ENCODE results near the gene TBX15.

Gene TBX15

DNA sequence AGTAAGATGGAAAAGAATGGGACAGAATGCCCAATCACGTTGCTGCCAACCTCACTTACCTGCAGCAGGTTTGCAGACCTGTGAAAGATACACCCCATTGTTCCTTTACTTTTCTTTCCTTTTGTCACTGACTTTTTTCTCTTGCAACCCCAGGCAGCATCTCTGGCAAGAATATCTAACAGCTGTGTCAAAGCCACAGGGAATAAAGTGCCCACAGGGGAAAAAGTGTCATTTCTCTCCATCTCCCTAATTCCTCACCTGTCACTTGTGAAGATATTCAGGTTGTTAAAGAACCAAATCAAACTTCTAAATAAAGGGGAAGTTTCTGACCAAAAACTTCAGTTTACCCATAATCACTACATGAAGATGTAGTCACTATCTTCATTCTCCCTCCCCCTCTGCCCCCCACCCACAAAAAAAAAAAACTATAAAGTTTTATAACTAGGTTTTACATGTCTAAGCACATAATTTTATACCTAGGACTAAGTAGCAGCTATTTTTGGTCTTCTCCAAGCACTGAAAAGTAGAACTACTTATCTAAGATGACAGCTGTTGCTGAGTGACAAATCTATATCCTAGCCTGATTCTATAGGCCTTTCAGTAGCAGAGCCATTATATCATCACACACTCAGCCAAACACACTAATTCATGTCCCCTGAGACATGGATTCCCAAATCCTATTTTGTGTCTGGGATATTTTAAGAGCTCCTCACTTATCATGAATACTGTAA lies 54.9 kb downstream of the TBX15 start:
- DNase-seq (ENCODE audit: low read depth, low spot score), result no peak
- no peak overlapping the region for H3K4me3 ChIP-seq (ENCODE audit: low read depth, low read length)
- in situ Hi-C loops (cut with HindIII; ENCODE audit: low sequenced_read_pairs), result no loop called here
- TF ChIP-seq, protein P1, sequence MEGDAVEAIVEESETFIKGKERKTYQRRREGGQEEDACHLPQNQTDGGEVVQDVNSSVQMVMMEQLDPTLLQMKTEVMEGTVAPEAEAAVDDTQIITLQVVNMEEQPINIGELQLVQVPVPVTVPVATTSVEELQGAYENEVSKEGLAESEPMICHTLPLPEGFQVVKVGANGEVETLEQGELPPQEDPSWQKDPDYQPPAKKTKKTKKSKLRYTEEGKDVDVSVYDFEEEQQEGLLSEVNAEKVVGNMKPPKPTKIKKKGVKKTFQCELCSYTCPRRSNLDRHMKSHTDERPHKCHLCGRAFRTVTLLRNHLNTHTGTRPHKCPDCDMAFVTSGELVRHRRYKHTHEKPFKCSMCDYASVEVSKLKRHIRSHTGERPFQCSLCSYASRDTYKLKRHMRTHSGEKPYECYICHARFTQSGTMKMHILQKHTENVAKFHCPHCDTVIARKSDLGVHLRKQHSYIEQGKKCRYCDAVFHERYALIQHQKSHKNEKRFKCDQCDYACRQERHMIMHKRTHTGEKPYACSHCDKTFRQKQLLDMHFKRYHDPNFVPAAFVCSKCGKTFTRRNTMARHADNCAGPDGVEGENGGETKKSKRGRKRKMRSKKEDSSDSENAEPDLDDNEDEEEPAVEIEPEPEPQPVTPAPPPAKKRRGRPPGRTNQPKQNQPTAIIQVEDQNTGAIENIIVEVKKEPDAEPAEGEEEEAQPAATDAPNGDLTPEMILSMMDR (IDR thresholded peaks at IDR 0.05; ENCODE audit: low read depth, low read length), result no peak

DNA sequence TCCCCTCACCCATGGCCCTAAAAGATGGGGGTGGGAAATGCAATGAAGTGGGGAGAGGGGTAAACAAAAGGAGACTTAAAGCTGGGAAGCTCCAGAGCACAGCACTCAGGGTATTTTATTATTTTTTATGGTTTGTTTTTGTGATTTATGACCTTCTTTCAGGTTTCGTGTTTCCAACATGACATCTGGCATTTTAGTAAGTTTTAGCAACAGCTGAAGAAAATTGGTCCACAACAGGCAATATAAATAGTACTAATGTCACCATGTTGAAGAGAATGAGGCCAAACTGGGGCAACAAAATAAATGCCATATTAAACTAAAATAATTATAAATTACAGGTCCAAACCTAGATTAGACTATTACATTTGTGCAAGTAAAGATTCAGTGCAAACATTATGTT lies 56.3 kb downstream of the TBX15 start:
- TF ChIP-seq, protein P1 (IDR thresholded peaks at IDR 0.05; ENCODE audit: low read depth, low read length), result no peak
- no peak overlapping the region for H3K4me3 ChIP-seq (ENCODE audit: low read depth, low read length)
- DNase-seq (ENCODE audit: low read depth, low spot score), result no peak
- in situ Hi-C loops (cut with HindIII; ENCODE audit: low sequenced_read_pairs), result no loop called here

GRCh38 chr1:118928739-118929554 lies 59.2 kb downstream of the TBX15 start:
- in situ Hi-C loops (cut with HindIII; ENCODE audit: low sequenced_read_pairs), result no loop called here
- TF ChIP-seq, protein P1 (IDR thresholded peaks at IDR 0.05; ENCODE audit: low read depth, low read length), result no peak
- H3K4me3 ChIP-seq (ENCODE audit: low read depth, low read length), result no peak overlapping the region
- DNase-seq (ENCODE audit: low read depth, low spot score), result peak; percentile 25

DNA sequence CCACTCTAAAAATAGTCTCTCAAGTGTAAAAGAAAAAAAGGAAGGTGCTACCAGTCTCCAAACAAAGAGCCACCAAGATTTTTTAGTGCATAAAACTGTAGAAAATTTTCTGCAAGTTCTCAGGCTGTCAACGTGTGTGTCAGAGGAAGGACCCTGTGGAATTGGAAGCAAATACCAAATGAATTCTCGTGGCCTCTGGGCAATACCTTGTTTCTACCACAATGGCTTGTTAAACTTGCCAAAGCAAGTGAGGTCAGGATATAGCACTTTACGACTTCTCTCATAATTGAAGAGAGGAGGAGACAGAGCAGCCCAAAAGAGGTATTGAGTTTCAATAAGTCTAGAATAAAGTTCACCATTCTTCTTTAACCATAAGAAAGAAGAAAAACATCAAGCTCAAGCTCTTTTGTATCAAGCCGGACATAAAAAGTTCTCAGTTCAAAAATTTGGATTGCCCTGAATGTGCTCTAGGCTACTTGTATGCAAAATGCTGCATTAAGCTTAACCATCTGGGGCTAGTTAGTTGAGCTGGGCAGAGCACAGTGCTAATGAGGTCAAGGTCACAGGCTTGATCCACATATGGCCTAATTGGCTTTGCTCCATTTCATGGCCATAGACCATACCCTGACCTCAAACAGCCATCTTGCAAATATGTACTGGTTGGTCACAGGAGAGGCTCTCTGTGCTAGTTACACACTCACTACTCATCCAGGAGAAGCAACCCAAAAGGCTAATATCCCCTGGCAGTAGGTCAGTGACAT lies 60.5 kb downstream of the TBX15 start:
- in situ Hi-C loops (cut with HindIII; ENCODE audit: low sequenced_read_pairs), result no loop called here
- TF ChIP-seq, protein P1 (IDR thresholded peaks at IDR 0.05; ENCODE audit: low read depth, low read length), result no peak
- no peak for DNase-seq (ENCODE audit: low read depth, low spot score)
- H3K4me3 ChIP-seq (ENCODE audit: low read depth, low read length), result no peak overlapping the region

DNA sequence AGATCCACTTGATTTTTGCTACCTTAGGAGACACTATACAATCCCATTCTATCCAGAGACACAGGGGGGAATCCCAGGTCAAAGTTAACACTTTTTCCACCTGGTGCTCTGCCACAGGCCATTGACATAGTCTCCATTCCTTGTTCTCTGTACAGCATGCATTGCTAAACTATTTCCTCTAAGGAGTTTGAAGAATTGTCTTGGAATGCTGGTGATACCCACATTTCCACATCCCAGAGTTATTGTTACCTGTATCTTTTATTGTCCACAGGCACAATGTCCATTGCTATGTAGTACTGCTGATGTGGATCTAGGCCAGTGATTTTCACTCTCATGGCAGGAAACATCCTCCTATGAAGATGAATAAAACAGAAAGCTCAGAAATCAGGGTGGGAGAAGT lies 61.9 kb downstream of the TBX15 start:
- H3K4me3 ChIP-seq (ENCODE audit: low read depth, low read length), result no peak overlapping the region
- TF ChIP-seq, protein P1 (IDR thresholded peaks at IDR 0.05; ENCODE audit: low read depth, low read length), result no peak
- DNase-seq (ENCODE audit: low read depth, low spot score), result no peak
- in situ Hi-C loops (cut with HindIII; ENCODE audit: low sequenced_read_pairs), result no loop called here

GRCh38 chr1:118925651-118926050 lies 62.5 kb downstream of the TBX15 start:
- in situ Hi-C loops (cut with HindIII; ENCODE audit: low sequenced_read_pairs), result no loop called here
- TF ChIP-seq, protein P1 (IDR thresholded peaks at IDR 0.05; ENCODE audit: low read depth, low read length), result no peak
- no peak overlapping the region for H3K4me3 ChIP-seq (ENCODE audit: low read depth, low read length)
- no peak for DNase-seq (ENCODE audit: low read depth, low spot score)

Data from astrocyte of the spinal cord (primary cell).